ENCODE results near the gene RPL27.
"Not testable (repeated sequence)": the region's sequence is repeated elsewhere in the genome, so short reads cannot be mapped to it uniquely, and the experiment has no call there.

RPL27 gene

GRCh38 chr17:42997984-42998938 lies at the start of gene RPL27:
TSS of gene RPL27 (plus strand) at chr17:42998419. CDS start at chr17:42998751, 332 bp downstream.
- peak; percentile 100 for DNase-seq (ENCODE audit: low read depth, low spot score)

- no peak for DNase-seq (ENCODE audit: low read depth, low spot score)
Measured at GRCh38 chr17:42950044-42950783, 48.0 kb upstream of the RPL27 start.

GRCh38 chr17:42953669-42954068 lies 44.5 kb upstream of the RPL27 start:
- DNase-seq (ENCODE audit: low read depth, low spot score), result no peak

- DNase-seq (ENCODE audit: low read depth, low spot score), result peak; percentile 98
Measured at GRCh38 chr17:42964161-42964932, 33.9 kb upstream of the RPL27 start, which contains the start of gene AARSD1. TSS of gene AARSD1 (minus strand) at chr17:42964454. CDS start at chr17:42964440, 14 bp downstream.

GRCh38 chr17:42967925-42968324 lies 30.3 kb upstream of the RPL27 start:
- DNase-seq (ENCODE audit: low read depth, low spot score), result no peak

GRCh38 chr17:42969001-42969581 lies 29.1 kb upstream of the RPL27 start:
- no peak for DNase-seq (ENCODE audit: low read depth, low spot score)

- no peak for DNase-seq (ENCODE audit: low read depth, low spot score)
Measured at GRCh38 chr17:42971589-42971988, 26.6 kb upstream of the RPL27 start.

GRCh38 chr17:42973323-42973722 lies 24.9 kb upstream of the RPL27 start:
- DNase-seq (ENCODE audit: low read depth, low spot score), result not testable (repeated sequence)

GRCh38 chr17:42975265-42975664 lies 23.0 kb upstream of the RPL27 start:
- no peak for DNase-seq (ENCODE audit: low read depth, low spot score)

GRCh38 chr17:42975701-42976100 lies 22.5 kb upstream of the RPL27 start:
- DNase-seq (ENCODE audit: low read depth, low spot score), result not testable (repeated sequence)

GRCh38 chr17:42979511-42980273 lies 18.5 kb upstream of the RPL27 start, which contains the start of gene PTGES3L:
TSS of gene PTGES3L (minus strand) at chr17:42980080. CDS start at chr17:42980053, 27 bp downstream.
- DNase-seq (ENCODE audit: low read depth, low spot score), result peak; percentile 66

- peak; percentile 97 for DNase-seq (ENCODE audit: low read depth, low spot score)
Measured at GRCh38 chr17:42980274-42980765, 17.9 kb upstream of the RPL27 start, which contains the start of gene RUNDC1. TSS of gene RUNDC1 (plus strand) at chr17:42980565. CDS start at chr17:42980577, 12 bp downstream.

GRCh38 chr17:42980766-42981397 lies 17.3 kb upstream of the RPL27 start:
- peak; percentile 67 for DNase-seq (ENCODE audit: low read depth, low spot score)

- no peak for DNase-seq (ENCODE audit: low read depth, low spot score)
Measured at GRCh38 chr17:42982266-42982665, 16.0 kb upstream of the RPL27 start.

- DNase-seq (ENCODE audit: low read depth, low spot score), result no peak
Measured at GRCh38 chr17:42985225-42985624, 13.0 kb upstream of the RPL27 start.

- DNase-seq (ENCODE audit: low read depth, low spot score), result no peak
Measured at GRCh38 chr17:42989141-42989540, 9.1 kb upstream of the RPL27 start.

- DNase-seq (ENCODE audit: low read depth, low spot score), result no peak
Measured at GRCh38 chr17:42989726-42990652, 8.2 kb upstream of the RPL27 start.

GRCh38 chr17:42991471-42991870 lies 6.7 kb upstream of the RPL27 start:
- no peak for DNase-seq (ENCODE audit: low read depth, low spot score)

Measured in astrocyte of the hippocampus (primary cell).